Neural crest cell (in vitro differentiated cells): Measurements from ENCODE around the gene PCDHGB3. TPM values are rescaled to one million over a fixed set of nuclear protein-coding genes. Genes with fewer than 3 reads are reported as not detected.
A peak's percentile ranks its signal among the peaks of the same experiment; 100 is the strongest.
"Not testable (repeated sequence)": the region's sequence is repeated elsewhere in the genome, so short reads cannot be mapped to it uniquely, and the experiment has no call there.

Experiments used
- DNase-seq: peaks from one replicate; pipeline ENCODE4 v3.0.0; 2021; ENCODE audit warnings: low read depth, mixed read lengths, low spot score
- H3K27ac Mint-ChIP-seq: one replicate; pipeline ENCODE4 v1.8.0; 2021; ENCODE audit warnings: mild to moderate bottlenecking, mixed read lengths; ENCODE audit not compliant: unreplicated experiment
- H3K27me3 Mint-ChIP-seq: 2 replicates; pipeline ENCODE4 v1.8.0; 2021; ENCODE audit warnings: low read depth, mild to moderate bottlenecking, mixed read lengths
- H3K36me3 Mint-ChIP-seq: 2 replicates; pipeline ENCODE4 v1.8.0; 2021; ENCODE audit warnings: low read depth, mild to moderate bottlenecking, mixed read lengths
- H3K4me1 Mint-ChIP-seq: 2 replicates; pipeline ENCODE4 v1.8.0; 2021; ENCODE audit warnings: mixed read lengths
- H3K4me3 Mint-ChIP-seq: one replicate; pipeline ENCODE4 v1.8.0; 2021; ENCODE audit warnings: mild to moderate bottlenecking, mixed read lengths
- H3K9me3 Mint-ChIP-seq: 2 replicates; pipeline ENCODE4 v1.8.0; 2021; ENCODE audit warnings: mixed read lengths
- total RNA-seq: library from RNA; stranded (reverse); gene quantifications from 2 replicates; pipeline ENCODE4 v1.2.1, GENCODE V29; 2021
- TF ChIP-seq, protein P1 (sequence below): fragments of 200-600 bp; sonication (generic); conservative IDR thresholded peaks from 2 replicates; pipeline ENCODE4 v1.5.0; 2021; ENCODE audit warnings: antibody characterized with exemption, mild to moderate bottlenecking

PCDHGB3 gene
- total RNA-seq, 1 donor from 2014 or later: 0.51 TPM

DNA sequence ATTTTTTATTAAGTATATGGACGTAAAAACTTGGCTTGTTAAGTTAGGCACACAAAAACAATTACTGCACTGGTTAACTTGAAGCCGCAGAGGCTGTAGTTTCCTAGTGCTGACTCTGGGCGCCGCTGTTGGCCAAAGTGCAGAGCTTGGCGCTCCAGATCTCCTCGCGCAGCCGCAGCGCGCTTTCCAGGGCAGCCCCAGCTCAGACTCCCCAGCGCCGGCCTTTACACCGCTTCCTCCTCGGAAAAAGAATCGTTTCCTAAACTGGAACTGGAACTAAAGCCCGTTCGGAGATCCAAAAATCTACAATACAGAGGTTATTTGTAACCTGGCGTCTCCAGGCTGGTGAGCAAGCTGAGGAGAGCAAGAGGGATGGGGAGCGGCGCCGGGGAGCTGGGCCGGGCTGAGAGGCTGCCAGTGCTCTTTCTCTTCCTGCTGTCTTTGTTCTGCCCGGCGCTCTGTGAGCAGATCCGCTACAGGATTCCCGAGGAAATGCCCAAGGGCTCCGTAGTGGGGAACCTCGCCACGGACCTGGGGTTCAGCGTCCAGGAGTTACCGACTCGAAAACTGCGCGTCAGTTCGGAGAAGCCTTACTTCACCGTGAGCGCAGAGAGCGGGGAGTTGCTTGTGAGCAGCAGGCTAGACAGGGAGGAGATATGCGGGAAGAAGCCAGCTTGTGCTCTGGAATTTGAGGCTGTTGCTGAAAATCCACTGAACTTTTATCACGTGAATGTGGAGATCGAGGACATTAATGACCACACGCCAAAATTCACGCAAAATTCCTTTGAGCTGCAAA is 27.9 kb downstream of the PCDHGB3 start, which contains the start of gene PCDHGB5:
PCDHGB5 (plus strand) TSS at position 192 of the 796 bp plus-strand sequence; CDS start at position 373, 181 bp downstream.
- not testable (repeated sequence) for H3K27me3 Mint-ChIP-seq, H3K4me3 Mint-ChIP-seq, H3K4me1 Mint-ChIP-seq, H3K27ac Mint-ChIP-seq, DNase-seq
- Mint-ChIP-seq H3K9me3 (peaks cover 22% of the 10 kb centered on the region), H3K36me3 (peaks cover 33% of the 10 kb centered on the region)

DNA sequence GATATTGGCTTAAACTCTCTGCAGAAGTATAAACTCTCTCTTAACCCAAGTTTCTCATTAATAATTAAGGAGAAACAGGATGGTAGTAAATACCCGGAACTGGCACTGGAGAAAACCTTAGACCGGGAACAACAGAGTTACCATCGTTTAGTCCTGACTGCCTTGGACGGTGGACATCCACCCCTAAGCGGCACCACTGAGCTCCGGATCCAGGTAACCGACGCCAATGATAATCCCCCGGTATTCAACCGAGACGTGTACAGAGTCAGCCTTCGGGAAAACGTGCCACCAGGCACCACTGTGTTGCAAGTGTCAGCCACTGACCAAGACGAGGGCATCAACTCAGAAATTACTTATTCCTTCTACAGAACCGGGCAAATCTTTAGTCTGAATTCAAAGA is 28.6 kb downstream of the PCDHGB3 start:
- H3K36me3 Mint-ChIP-seq: peaks cover 31% of the 10 kb centered on the region
- no peak overlapping the region for H3K27ac Mint-ChIP-seq
- TF ChIP-seq, protein P1, sequence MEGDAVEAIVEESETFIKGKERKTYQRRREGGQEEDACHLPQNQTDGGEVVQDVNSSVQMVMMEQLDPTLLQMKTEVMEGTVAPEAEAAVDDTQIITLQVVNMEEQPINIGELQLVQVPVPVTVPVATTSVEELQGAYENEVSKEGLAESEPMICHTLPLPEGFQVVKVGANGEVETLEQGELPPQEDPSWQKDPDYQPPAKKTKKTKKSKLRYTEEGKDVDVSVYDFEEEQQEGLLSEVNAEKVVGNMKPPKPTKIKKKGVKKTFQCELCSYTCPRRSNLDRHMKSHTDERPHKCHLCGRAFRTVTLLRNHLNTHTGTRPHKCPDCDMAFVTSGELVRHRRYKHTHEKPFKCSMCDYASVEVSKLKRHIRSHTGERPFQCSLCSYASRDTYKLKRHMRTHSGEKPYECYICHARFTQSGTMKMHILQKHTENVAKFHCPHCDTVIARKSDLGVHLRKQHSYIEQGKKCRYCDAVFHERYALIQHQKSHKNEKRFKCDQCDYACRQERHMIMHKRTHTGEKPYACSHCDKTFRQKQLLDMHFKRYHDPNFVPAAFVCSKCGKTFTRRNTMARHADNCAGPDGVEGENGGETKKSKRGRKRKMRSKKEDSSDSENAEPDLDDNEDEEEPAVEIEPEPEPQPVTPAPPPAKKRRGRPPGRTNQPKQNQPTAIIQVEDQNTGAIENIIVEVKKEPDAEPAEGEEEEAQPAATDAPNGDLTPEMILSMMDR: no peak
- no peak for DNase-seq
- no peaks in the 10 kb centered on the region for H3K27me3 Mint-ChIP-seq
- H3K9me3 Mint-ChIP-seq: peaks cover 20% of the 10 kb centered on the region
- no peak overlapping the region for H3K4me3 Mint-ChIP-seq
- H3K4me1 Mint-ChIP-seq: no peaks in the 10 kb centered on the region

DNA sequence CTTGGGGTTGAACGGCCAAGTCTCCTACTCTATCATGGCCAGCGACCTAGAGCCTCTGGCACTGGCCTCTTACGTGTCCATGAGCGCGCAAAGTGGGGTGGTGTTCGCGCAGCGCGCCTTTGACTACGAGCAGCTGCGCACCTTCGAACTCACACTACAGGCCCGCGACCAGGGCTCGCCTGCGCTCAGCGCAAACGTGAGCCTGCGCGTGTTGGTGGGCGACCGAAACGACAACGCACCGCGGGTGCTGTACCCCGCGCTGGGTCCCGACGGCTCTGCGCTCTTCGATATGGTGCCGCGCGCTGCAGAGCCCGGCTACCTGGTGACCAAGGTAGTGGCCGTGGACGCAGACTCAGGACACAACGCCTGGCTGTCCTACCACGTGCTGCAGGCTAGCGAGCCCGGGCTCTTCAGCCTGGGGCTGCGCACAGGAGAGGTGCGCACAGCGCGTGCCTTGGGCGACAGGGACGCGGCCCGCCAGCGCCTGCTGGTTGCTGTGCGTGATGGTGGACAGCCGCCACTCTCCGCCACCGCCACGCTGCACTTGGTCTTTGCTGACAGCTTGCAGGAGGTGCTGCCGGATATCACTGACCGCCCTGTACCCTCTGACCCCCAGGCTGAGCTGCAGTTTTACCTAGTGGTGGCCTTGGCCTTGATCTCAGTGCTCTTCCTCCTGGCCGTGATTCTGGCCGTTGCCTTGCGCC is 29.7 kb downstream of the PCDHGB3 start:
- H3K4me1 Mint-ChIP-seq: no peaks in the 10 kb centered on the region
- DNase-seq: no peak
- no peaks in the 10 kb centered on the region for H3K27me3 Mint-ChIP-seq
- TF ChIP-seq, protein P1: no peak
- no peak overlapping the region for H3K27ac Mint-ChIP-seq
- peak overlapping the region; percentile 8 for H3K4me3 Mint-ChIP-seq
- H3K9me3 Mint-ChIP-seq: peaks cover 25% of the 10 kb centered on the region
- peaks cover 28% of the 10 kb centered on the region for H3K36me3 Mint-ChIP-seq

DNA sequence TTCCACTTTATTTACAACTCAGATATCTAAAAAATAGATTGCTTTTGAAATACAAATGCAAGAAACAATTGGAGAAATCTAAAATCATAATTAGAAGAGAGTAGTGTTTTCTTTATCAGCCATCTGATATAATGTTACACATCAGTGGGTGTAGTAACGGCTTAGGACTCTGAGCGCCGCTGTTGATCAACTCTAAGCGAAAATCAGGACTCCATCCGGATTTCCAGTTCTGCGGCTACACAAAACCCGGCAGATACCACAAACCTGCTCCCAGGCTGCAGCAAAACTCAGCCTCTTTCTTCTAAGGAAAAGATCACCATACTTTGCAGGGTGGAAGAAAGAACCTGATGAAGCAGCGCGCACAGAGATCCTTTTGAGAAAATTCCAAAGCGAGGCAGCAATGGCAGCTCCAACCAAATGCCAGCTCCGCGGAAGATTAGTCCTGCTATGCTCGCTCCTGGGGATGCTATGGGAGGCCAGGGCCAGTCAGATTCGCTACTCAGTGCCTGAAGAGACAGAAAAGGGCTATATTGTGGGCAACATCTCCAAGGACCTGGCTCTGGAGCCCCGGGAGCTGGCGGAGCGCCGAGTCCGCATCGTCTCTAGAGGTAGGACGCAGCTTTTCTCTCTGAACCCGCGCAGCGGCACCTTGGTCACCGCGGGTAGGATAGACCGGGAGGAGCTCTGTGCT is 32.7 kb downstream of the PCDHGB3 start, which contains the start of gene PCDHGA9:
PCDHGA9 (plus strand) TSS at position 226 of the 691 bp plus-strand sequence; CDS start at position 401, 175 bp downstream.
- peaks cover 5% of the 10 kb centered on the region for H3K4me1 Mint-ChIP-seq
- TF ChIP-seq, protein P1: no peak
- no peak within 1 kb of the TSS for H3K4me3 Mint-ChIP-seq
- DNase-seq: no peak
- peaks cover 29% of the 10 kb centered on the region for H3K36me3 Mint-ChIP-seq
- H3K9me3 Mint-ChIP-seq: peaks cover 29% of the 10 kb centered on the region
- no peaks in the 10 kb centered on the region for H3K27me3 Mint-ChIP-seq
- H3K27ac Mint-ChIP-seq: no peak within 1 kb of the TSS

DNA sequence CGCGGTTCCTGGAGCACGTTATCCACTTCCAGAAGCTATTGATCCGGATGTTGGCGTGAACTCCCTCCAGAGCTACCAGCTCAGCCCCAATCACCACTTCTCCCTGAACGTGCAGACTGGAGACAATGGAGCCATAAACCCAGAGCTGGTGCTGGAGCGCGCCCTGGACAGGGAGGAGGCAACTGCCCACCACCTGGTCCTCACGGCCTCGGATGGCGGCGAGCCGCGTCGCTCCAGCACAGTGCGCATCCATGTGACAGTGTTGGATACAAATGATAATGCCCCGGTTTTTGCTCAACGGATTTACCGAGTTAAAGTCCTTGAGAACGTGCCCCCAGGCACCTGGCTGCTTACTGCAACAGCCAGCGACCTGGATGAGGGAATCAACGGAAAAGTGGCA is 33.3 kb downstream of the PCDHGB3 start:
- Mint-ChIP-seq H3K27ac (no peak overlapping the region), H3K4me1 (peaks cover 10% of the 10 kb centered on the region), H3K36me3 (peaks cover 36% of the 10 kb centered on the region), H3K9me3 (peaks cover 32% of the 10 kb centered on the region), H3K27me3 (peaks cover 2% of the 10 kb centered on the region), H3K4me3 (no peak overlapping the region)
- DNase-seq: no peak
- TF ChIP-seq, protein P1: no peak
